ENCODE measurements around the gene IFT172. TPM values are rescaled to one million over a fixed set of nuclear protein-coding genes. Genes with fewer than 3 reads are reported as not detected.

Gene IFT172
- polyA plus RNA-seq, 4 donors = 35.9 to 142 (median 89.3) TPM

- no peak overlapping the region for H3K4me3 ChIP-seq (ENCODE audit: low read depth in 1 of 3, low read length in 3 of 3)
- no peak for FAIRE-seq
- H3K36me3 ChIP-seq (ENCODE audit: control insufficient read depth in 3 of 3, insufficient read depth in 2 of 3, low read depth in 1 of 3, low read length in 3 of 3) = no peaks in the 10 kb centered on the region
- H3K9me3 ChIP-seq (ENCODE audit: control insufficient read depth in 2 of 2, insufficient read depth in 1 of 2, low read depth in 1 of 2, low read length in 1 of 2) = no peaks in the 10 kb centered on the region
- no peak for DNase-seq
- H3K27ac ChIP-seq (ENCODE audit: low read depth in 1 of 3, low read length in 2 of 3) = no peak overlapping the region
- WGBS, 3 donors = 71 to 84% (median 75%) methylated on average over 4 of the region's 4 CpGs
- H3K27me3 ChIP-seq (ENCODE audit: control insufficient read depth in 3 of 3, insufficient read depth in 3 of 3, low read length in 3 of 3) = peaks cover 0 to 35% (median 0%) of the 10 kb centered on the region in 3 donors
- H3K4me1 ChIP-seq (ENCODE audit: control insufficient read depth in 3 of 3, insufficient read depth in 2 of 3, low read depth in 1 of 3, low read length in 2 of 3) = peaks cover 0 to 20% (median 0%) of the 10 kb centered on the region in 3 donors
These were observed 7.7 kb upstream of the IFT172 start for GRCh38 chr2:27497288-27497627.

DNA sequence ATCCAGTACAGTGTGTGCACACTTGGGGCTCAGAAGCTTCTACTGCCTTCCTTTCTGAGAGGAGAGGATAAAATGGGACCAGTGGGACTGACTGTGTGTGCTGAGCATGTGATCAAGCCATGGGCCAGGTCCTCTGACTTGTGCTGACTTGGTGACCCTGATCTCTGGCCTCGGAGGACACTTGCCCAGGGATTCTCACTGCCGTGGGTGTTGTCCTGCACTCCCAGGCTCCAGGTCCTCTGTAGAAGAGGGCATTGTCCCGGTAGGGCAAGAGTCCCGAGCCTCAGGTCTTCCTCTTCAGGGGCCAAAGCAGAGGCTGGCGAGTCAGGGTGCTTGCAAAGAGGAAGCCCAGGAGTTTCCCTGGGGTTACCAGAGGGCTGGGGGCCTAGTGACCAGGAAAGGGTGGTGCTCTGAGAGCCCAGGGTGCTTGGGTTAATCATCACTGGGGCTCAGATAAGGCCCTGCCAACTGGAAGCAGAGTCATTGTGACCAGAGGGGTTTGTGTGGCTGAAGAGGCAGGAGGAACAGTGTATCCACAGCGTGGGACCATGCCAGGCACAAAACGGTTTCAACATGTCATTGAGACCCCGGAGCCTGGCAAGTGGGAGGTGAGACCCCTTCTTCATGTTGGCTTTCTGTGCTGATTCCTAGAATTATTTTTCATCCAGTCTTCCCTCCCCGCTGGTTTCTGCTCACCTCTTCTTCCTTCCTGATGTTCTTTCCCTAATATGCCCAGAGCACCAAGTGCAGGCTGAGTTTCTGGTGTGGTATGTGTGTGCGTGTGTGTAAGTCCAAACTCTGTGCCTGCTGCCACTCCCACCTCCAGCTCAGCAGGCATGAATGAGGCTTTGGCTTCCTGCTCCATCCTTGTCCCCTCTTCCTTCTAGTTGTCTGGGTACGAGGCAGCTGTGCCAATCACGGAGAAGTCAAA is 7.1 kb upstream of the IFT172 start, which contains the start of gene GCKR:
TSS of gene GCKR (plus strand) at position 483 of the 931 bp plus-strand sequence. CDS start at position 549, 66 bp downstream.
- H3K4me3 ChIP-seq (ENCODE audit: low read depth in 1 of 3, low read length in 3 of 3) = no peak within 1 kb of the TSS
- no peak for FAIRE-seq
- 27 to 59% (median 39%) methylated on average over 12 of the region's 12 CpGs for WGBS, 3 donors

GRCh38 chr2:27495840-27496356 is 6.4 kb upstream of the IFT172 start:
- WGBS, 3 donors = 62 to 74% (median 67%) methylated on average over 4 of the region's 4 CpGs

More for the DNA sequence above, 7.1 kb upstream of the IFT172 start, which contains the start of gene GCKR:
- no peaks in the 10 kb centered on the region for H3K9me3 ChIP-seq (ENCODE audit: control insufficient read depth in 2 of 2, insufficient read depth in 1 of 2, low read depth in 1 of 2, low read length in 1 of 2)
- peaks cover 0 to 20% (median 0%) of the 10 kb centered on the region in 3 donors for H3K4me1 ChIP-seq (ENCODE audit: control insufficient read depth in 3 of 3, insufficient read depth in 2 of 3, low read depth in 1 of 3, low read length in 2 of 3)
- DNase-seq = peak; percentile 63 to 69
- H3K27me3 ChIP-seq (ENCODE audit: control insufficient read depth in 3 of 3, insufficient read depth in 3 of 3, low read length in 3 of 3) = peaks cover 0 to 41% (median 0%) of the 10 kb centered on the region in 3 donors
- no peaks in the 10 kb centered on the region for H3K36me3 ChIP-seq (ENCODE audit: control insufficient read depth in 3 of 3, insufficient read depth in 2 of 3, low read depth in 1 of 3, low read length in 3 of 3)
- no peak within 1 kb of the TSS for H3K27ac ChIP-seq (ENCODE audit: low read depth in 1 of 3, low read length in 2 of 3)

DNA sequence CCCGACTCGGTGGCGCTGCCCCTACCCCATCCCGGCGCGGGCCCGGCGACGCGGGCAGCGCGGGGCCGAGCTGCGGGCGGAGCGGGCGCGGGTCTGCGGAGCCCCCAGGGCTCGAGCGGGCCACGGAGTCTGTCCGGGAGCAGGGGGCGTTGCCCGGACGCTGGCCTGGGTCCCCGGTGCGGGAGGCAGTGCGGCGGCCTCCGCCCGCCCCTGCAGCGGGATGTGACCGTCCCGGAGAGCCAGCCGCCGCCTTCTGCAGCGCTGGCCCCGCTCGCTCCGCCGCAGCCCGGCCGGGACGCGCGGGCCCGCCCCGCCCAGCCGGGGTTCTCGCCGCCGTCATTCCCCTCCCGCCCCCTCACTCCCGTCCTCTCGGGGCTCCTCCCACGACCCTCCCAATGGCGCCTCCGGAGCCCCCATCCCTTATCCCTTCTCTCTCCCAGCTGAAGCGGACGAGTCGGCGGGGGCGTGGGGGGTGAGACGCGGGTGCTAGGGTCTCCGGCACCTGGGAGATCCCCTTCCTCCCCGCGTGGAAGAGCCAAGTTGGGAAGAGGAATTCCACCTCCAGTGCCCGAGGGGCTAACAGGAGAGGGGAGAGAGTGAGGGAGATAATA is 5.5 kb upstream of the IFT172 start, which contains the start of gene FNDC4:
TSS of gene FNDC4 (minus strand) at position 257 of the 611 bp plus-strand sequence. CDS start 521 bp downstream, outside the sequence.
- Histone ChIP-seq H3K4me1 (ENCODE audit: control insufficient read depth in 3 of 3, insufficient read depth in 2 of 3, low read depth in 1 of 3, low read length in 2 of 3) (peaks cover 0 to 20% (median 0%) of the 10 kb centered on the region in 3 donors), H3K4me3 (ENCODE audit: low read depth in 1 of 3, low read length in 3 of 3) (peak within 1 kb of the TSS; percentile 19 to 64 (median 60)), H3K27ac (ENCODE audit: low read depth in 1 of 3, low read length in 2 of 3) (peak within 1 kb of the TSS in 1 of 3 donors; percentile 36), H3K36me3 (ENCODE audit: control insufficient read depth in 3 of 3, insufficient read depth in 2 of 3, low read depth in 1 of 3, low read length in 3 of 3) (no peaks in the 10 kb centered on the region), H3K9me3 (ENCODE audit: control insufficient read depth in 2 of 2, insufficient read depth in 1 of 2, low read depth in 1 of 2, low read length in 1 of 2) (no peaks in the 10 kb centered on the region), H3K27me3 (ENCODE audit: control insufficient read depth in 3 of 3, insufficient read depth in 3 of 3, low read length in 3 of 3) (peaks cover 0 to 40% (median 0%) of the 10 kb centered on the region in 3 donors)
- DNase-seq (peak in 1 of 2 donors; percentile 50), FAIRE-seq (no peak)
- 1 to 3% (median 3%) methylated on average over 29 to 70 of the region's 70 CpGs for WGBS, 3 donors

More at GRCh38 chr2:27495840-27496356, 6.4 kb upstream of the IFT172 start:
- no peak for FAIRE-seq
- H3K4me3 ChIP-seq (ENCODE audit: low read depth in 1 of 3, low read length in 3 of 3) = no peak overlapping the region
- DNase-seq = no peak
- H3K4me1 ChIP-seq (ENCODE audit: control insufficient read depth in 3 of 3, insufficient read depth in 2 of 3, low read depth in 1 of 3, low read length in 2 of 3) = peaks cover 0 to 20% (median 0%) of the 10 kb centered on the region in 3 donors
- no peaks in the 10 kb centered on the region for H3K9me3 ChIP-seq (ENCODE audit: control insufficient read depth in 2 of 2, insufficient read depth in 1 of 2, low read depth in 1 of 2, low read length in 1 of 2)
- H3K27me3 ChIP-seq (ENCODE audit: control insufficient read depth in 3 of 3, insufficient read depth in 3 of 3, low read length in 3 of 3) = peaks cover 0 to 40% (median 0%) of the 10 kb centered on the region in 3 donors
- no peak overlapping the region for H3K27ac ChIP-seq (ENCODE audit: low read depth in 1 of 3, low read length in 2 of 3)
- no peaks in the 10 kb centered on the region for H3K36me3 ChIP-seq (ENCODE audit: control insufficient read depth in 3 of 3, insufficient read depth in 2 of 3, low read depth in 1 of 3, low read length in 3 of 3)

DNA sequence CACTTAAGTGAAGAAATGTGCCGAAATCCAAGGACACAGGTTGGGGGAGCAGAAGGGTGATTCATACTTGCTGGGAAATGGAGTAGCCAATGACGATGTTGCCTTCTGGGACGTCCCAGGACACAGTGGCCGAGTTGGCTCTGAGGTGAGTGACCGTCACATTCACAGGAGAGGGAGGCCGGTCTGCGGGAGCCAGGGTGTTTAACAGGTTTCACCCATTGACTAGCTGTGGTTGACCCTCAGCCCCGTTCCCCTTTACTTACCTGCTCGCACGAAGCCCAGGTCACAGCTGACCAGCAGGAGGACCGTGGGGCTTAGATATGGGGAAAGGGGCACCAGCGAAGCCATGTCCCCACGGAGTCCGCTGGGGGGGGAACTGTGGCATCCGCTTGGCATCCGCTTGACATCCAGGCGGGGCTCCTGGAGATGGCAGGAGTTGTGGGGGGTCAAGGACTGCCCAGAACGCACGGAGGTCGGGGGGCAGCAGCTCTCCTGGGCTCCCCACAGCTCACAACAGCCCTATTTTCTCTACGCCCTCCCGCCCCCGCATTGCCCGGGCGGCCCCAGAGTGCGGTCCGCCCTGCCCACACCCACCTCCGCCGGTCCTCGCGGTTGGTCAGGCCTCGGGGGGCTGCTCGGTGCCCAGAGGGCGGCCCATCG is 4.9 kb upstream of the IFT172 start:
- WGBS, 3 donors = 22 to 49% (median 22%) methylated on average over 20 to 35 of the region's 35 CpGs
- DNase-seq (peak in 1 of 2 donors; percentile 25), FAIRE-seq (no peak)
- H3K9me3 ChIP-seq (ENCODE audit: control insufficient read depth in 2 of 2, insufficient read depth in 1 of 2, low read depth in 1 of 2, low read length in 1 of 2) = no peaks in the 10 kb centered on the region
- peak overlapping the region in 1 of 3 donors; percentile 36 for H3K27ac ChIP-seq (ENCODE audit: low read depth in 1 of 3, low read length in 2 of 3)
- peak overlapping the region; percentile 19 to 60 (median 26) for H3K4me3 ChIP-seq (ENCODE audit: low read depth in 1 of 3, low read length in 3 of 3)
- H3K27me3 ChIP-seq (ENCODE audit: control insufficient read depth in 3 of 3, insufficient read depth in 3 of 3, low read length in 3 of 3) = peaks cover 0 to 40% (median 0%) of the 10 kb centered on the region in 3 donors
- peaks cover 0 to 20% (median 0%) of the 10 kb centered on the region in 3 donors for H3K4me1 ChIP-seq (ENCODE audit: control insufficient read depth in 3 of 3, insufficient read depth in 2 of 3, low read depth in 1 of 3, low read length in 2 of 3)
- no peaks in the 10 kb centered on the region for H3K36me3 ChIP-seq (ENCODE audit: control insufficient read depth in 3 of 3, insufficient read depth in 2 of 3, low read depth in 1 of 3, low read length in 3 of 3)

DNA sequence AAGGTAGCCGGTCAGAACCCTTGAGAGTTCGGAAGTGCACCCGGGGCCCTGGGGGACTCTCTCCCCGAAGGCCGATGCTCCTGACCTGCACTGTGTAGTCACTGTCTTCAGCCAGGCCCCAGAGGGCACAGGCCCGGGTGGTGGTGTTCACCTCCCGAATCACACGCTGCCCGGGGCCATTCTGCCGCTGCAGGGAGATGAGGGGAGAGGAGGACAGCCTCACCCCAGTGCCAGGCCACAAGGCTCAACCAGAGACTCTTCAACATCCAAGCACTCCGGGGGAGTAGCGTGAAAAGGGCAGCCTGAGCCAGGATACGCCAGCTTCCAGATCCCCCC is 4.4 kb upstream of the IFT172 start:
- Histone ChIP-seq H3K4me3 (ENCODE audit: low read depth in 1 of 3, low read length in 3 of 3) (no peak overlapping the region), H3K4me1 (ENCODE audit: control insufficient read depth in 3 of 3, insufficient read depth in 2 of 3, low read depth in 1 of 3, low read length in 2 of 3) (peaks cover 0 to 25% (median 0%) of the 10 kb centered on the region in 3 donors), H3K27me3 (ENCODE audit: control insufficient read depth in 3 of 3, insufficient read depth in 3 of 3, low read length in 3 of 3) (peaks cover 0 to 40% (median 0%) of the 10 kb centered on the region in 3 donors), H3K27ac (ENCODE audit: low read depth in 1 of 3, low read length in 2 of 3) (no peak overlapping the region), H3K36me3 (ENCODE audit: control insufficient read depth in 3 of 3, insufficient read depth in 2 of 3, low read depth in 1 of 3, low read length in 3 of 3) (no peaks in the 10 kb centered on the region), H3K9me3 (ENCODE audit: control insufficient read depth in 2 of 2, insufficient read depth in 1 of 2, low read depth in 1 of 2, low read length in 1 of 2) (no peaks in the 10 kb centered on the region)
- DNase-seq (no peak), FAIRE-seq (no peak)
- WGBS, 3 donors = 91 to 92% (median 91%) methylated on average over 13 of the region's 13 CpGs

GRCh38 chr2:27492557-27492956 is 3.0 kb upstream of the IFT172 start:
- no peaks in the 10 kb centered on the region for H3K9me3 ChIP-seq (ENCODE audit: control insufficient read depth in 2 of 2, insufficient read depth in 1 of 2, low read depth in 1 of 2, low read length in 1 of 2)
- peaks cover 0 to 34% (median 0%) of the 10 kb centered on the region in 3 donors for H3K27me3 ChIP-seq (ENCODE audit: control insufficient read depth in 3 of 3, insufficient read depth in 3 of 3, low read length in 3 of 3)
- WGBS, 3 donors = 86% methylated on average over 4 of the region's 4 CpGs
- no peak overlapping the region for H3K27ac ChIP-seq (ENCODE audit: low read depth in 1 of 3, low read length in 2 of 3)
- no peak for DNase-seq
- H3K36me3 ChIP-seq (ENCODE audit: control insufficient read depth in 3 of 3, insufficient read depth in 2 of 3, low read depth in 1 of 3, low read length in 3 of 3) = no peaks in the 10 kb centered on the region
- no peak for FAIRE-seq
- peaks cover 0 to 27% (median 0%) of the 10 kb centered on the region in 3 donors for H3K4me1 ChIP-seq (ENCODE audit: control insufficient read depth in 3 of 3, insufficient read depth in 2 of 3, low read depth in 1 of 3, low read length in 2 of 3)
- H3K4me3 ChIP-seq (ENCODE audit: low read depth in 1 of 3, low read length in 3 of 3) = no peak overlapping the region
